Vagina (tissue), 2 donors: ENCODE measurements around the gene TMIGD3. TPM values are rescaled to one million over a fixed set of nuclear protein-coding genes. Genes with fewer than 3 reads are reported as not detected.

ENCODE experiments used
- DNase-seq, 2 donors: peaks; one replicate each; pipeline ENCODE4 v3.0.0-alpha.2; 2017; ENCODE audit errors: extremely low spot score in 2 of 2
- H3K27ac ChIP-seq: fragments of 200-600 bp; sonication (generic); one replicate; pipeline ENCODE4 v1.5.1; 2019
- H3K27me3 ChIP-seq: fragments of 200-600 bp; sonication (generic); one replicate; pipeline ENCODE4 v1.5.1; 2019
- H3K36me3 ChIP-seq, 2 donors: fragments of 200-600 bp; sonication (generic); one replicate each; pipeline ENCODE4 v1.5.1; 2017 to 2019
- H3K4me1 ChIP-seq: fragments of 200-600 bp; sonication (generic); one replicate; pipeline ENCODE4 v1.5.1; 2019
- H3K4me3 ChIP-seq, 2 donors: fragments of 200-600 bp; sonication (generic); 1 replicate in 1 of 2; 2 replicates in 1 of 2; pipeline ENCODE4 v1.5.1; 2016 to 2019
- H3K9me3 ChIP-seq: fragments of 200-600 bp; sonication (generic); one replicate; pipeline ENCODE4 v1.5.1; 2019
- POLR2A ChIP-seq, 2 donors: fragments of 450-650 bp; IDR thresholded peaks; one replicate each; pipeline ENCODE4 v1.6.1; 2017; ENCODE audit warnings: antibody characterized with exemption in 2 of 2, mild to moderate bottlenecking in 2 of 2, moderate library complexity in 2 of 2
- POLR2AphosphoS5 ChIP-seq, 2 donors: sonication (generic); formaldehyde crosslinking; IDR thresholded peaks; one replicate each; pipeline ENCODE4 v1.9.0; 2017; ENCODE audit warnings: antibody characterized with exemption in 2 of 2, mild to moderate bottlenecking in 2 of 2, low read depth in 1 of 2; ENCODE audit not compliant: insufficient read depth in 1 of 2
- intact Hi-C: fragments of 100-400 bp; cut with DNase I; formaldehyde crosslinking; loops from one replicate; pipeline ENCODE4 v1.15.1; 2023
- total RNA-seq: library from RNA; depleted of rRNA; stranded (reverse); fragments of >200 nt; gene quantifications from one replicate; pipeline ENCODE4 v1.2.3, GENCODE V29; 2016
- TF ChIP-seq, protein P1 (sequence below), 3 experiments: fragments of 450-650 bp in 2 of 3; fragments of 200-600 bp in 1 of 3; sonication (generic) in 1 of 3; IDR thresholded peaks; one replicate each; pipeline ENCODE4 v1.5.1; 2017 to 2019; ENCODE audit warnings: antibody characterized with exemption in 3 of 3, mild to moderate bottlenecking in 2 of 3, moderate library complexity in 2 of 3

The TMIGD3 gene
- total RNA-seq, 1 donor from 2014 or later, result 2.9 TPM

DNA sequence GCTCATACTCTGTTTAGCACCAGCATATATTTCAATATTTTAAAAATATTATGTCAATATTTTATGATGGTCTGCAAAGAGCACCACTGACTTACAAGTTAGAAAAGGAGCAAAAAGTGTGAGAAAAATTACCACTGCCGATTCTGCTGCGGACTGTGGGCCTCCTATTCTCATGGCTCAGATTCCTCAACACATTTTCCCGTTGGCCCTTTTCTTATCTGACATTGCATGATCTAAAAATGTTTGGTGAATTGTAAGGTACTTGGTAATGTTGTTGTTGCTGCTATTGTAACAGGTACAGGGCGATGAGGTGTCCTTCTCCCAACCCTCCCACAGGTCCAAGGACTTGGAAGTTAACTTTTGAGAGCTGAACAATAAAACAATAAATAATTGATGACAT, 28.9 kb downstream of the TMIGD3 start:
- H3K36me3 ChIP-seq, result peaks cover 0 to 12% of the 10 kb centered on the region in 2 donors
- peaks cover 5% of the 10 kb centered on the region for H3K4me1 ChIP-seq
- H3K4me3 ChIP-seq, result peak overlapping the region in 1 of 2 donors; percentile 0
- TF ChIP-seq POLR2A (IDR thresholded peaks at IDR 0.05), result no peak
- no peak for TF ChIP-seq POLR2AphosphoS5 (IDR thresholded peaks at IDR 0.05; ENCODE audit: insufficient read depth in 1 of 2, low read depth in 1 of 2)
- TF ChIP-seq, protein P1, sequence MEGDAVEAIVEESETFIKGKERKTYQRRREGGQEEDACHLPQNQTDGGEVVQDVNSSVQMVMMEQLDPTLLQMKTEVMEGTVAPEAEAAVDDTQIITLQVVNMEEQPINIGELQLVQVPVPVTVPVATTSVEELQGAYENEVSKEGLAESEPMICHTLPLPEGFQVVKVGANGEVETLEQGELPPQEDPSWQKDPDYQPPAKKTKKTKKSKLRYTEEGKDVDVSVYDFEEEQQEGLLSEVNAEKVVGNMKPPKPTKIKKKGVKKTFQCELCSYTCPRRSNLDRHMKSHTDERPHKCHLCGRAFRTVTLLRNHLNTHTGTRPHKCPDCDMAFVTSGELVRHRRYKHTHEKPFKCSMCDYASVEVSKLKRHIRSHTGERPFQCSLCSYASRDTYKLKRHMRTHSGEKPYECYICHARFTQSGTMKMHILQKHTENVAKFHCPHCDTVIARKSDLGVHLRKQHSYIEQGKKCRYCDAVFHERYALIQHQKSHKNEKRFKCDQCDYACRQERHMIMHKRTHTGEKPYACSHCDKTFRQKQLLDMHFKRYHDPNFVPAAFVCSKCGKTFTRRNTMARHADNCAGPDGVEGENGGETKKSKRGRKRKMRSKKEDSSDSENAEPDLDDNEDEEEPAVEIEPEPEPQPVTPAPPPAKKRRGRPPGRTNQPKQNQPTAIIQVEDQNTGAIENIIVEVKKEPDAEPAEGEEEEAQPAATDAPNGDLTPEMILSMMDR (IDR thresholded peaks at IDR 0.05), result no peak
- H3K9me3 ChIP-seq, result no peaks in the 10 kb centered on the region
- H3K27me3 ChIP-seq, result no peaks in the 10 kb centered on the region
- intact Hi-C loops, result no loop called here
- H3K27ac ChIP-seq, result peak overlapping the region; percentile 33
- DNase-seq, result no peak

DNA sequence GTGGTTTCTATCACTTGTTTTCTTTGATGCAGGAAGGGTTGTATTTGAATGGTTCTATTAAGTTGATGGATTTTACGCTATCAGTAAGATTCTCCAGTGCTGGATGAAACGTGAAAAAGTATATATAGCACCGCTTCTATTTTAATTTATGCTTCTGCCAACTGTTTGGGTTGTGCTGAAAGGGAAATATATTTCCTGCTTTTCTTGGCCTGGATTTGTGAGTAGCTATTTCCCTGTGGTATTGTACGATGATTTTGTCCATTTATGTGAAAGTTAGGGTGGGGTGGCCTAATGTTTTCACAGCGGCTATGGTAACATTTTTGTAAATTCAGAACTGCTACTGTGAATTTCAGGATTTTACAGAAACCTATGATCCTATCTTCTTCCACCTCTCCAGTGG, 29.3 kb downstream of the TMIGD3 start:
- peaks cover 0 to 16% of the 10 kb centered on the region in 2 donors for H3K36me3 ChIP-seq
- H3K4me3 ChIP-seq, result peak overlapping the region in 1 of 2 donors; percentile 0

GRCh38 chr1:111471538-111471937, 31.9 kb downstream of the TMIGD3 start:
- TF ChIP-seq, protein P1 (IDR thresholded peaks at IDR 0.05), result no peak
- TF ChIP-seq POLR2AphosphoS5 (IDR thresholded peaks at IDR 0.05; ENCODE audit: insufficient read depth in 1 of 2, low read depth in 1 of 2) (no peak), POLR2A (IDR thresholded peaks at IDR 0.05) (no peak)
- no peak for DNase-seq
- Histone ChIP-seq H3K27me3 (no peaks in the 10 kb centered on the region), H3K27ac (no peak overlapping the region), H3K36me3 (peaks cover 0 to 39% of the 10 kb centered on the region in 2 donors), H3K4me3 (no peak overlapping the region), H3K9me3 (no peaks in the 10 kb centered on the region), H3K4me1 (peaks cover 5% of the 10 kb centered on the region)
- intact Hi-C loops, result no loop called here

More for the DNA sequence above, 29.3 kb downstream of the TMIGD3 start:
- H3K27me3 ChIP-seq, result no peaks in the 10 kb centered on the region
- TF ChIP-seq POLR2A (IDR thresholded peaks at IDR 0.05), result no peak
- TF ChIP-seq, protein P1 (IDR thresholded peaks at IDR 0.05), result no peak
- no peak for TF ChIP-seq POLR2AphosphoS5 (IDR thresholded peaks at IDR 0.05; ENCODE audit: insufficient read depth in 1 of 2, low read depth in 1 of 2)
- H3K27ac ChIP-seq, result peak overlapping the region; percentile 33
- intact Hi-C loops, result no loop called here
- H3K9me3 ChIP-seq, result no peaks in the 10 kb centered on the region
- DNase-seq, result no peak
- peaks cover 5% of the 10 kb centered on the region for H3K4me1 ChIP-seq

GRCh38 chr1:111471012-111471411, 32.4 kb downstream of the TMIGD3 start:
- H3K27ac ChIP-seq, result no peak overlapping the region
- H3K36me3 ChIP-seq, result peaks cover 0 to 42% of the 10 kb centered on the region in 2 donors
- H3K9me3 ChIP-seq, result no peaks in the 10 kb centered on the region
- no peak for DNase-seq
- no peak overlapping the region for H3K4me3 ChIP-seq
- H3K4me1 ChIP-seq, result peaks cover 3% of the 10 kb centered on the region
- no peak for TF ChIP-seq POLR2AphosphoS5 (IDR thresholded peaks at IDR 0.05; ENCODE audit: insufficient read depth in 1 of 2, low read depth in 1 of 2)
- TF ChIP-seq, protein P1 (IDR thresholded peaks at IDR 0.05), result no peak
- TF ChIP-seq POLR2A (IDR thresholded peaks at IDR 0.05), result no peak
- H3K27me3 ChIP-seq, result no peaks in the 10 kb centered on the region
- intact Hi-C loops, result no loop called here

GRCh38 chr1:111470596-111470995, 32.8 kb downstream of the TMIGD3 start:
- Histone ChIP-seq H3K27me3 (no peaks in the 10 kb centered on the region), H3K36me3 (peaks cover 0 to 46% of the 10 kb centered on the region in 2 donors), H3K4me1 (no peaks in the 10 kb centered on the region), H3K27ac (no peak overlapping the region), H3K9me3 (no peaks in the 10 kb centered on the region), H3K4me3 (no peak overlapping the region)
- intact Hi-C loops, result no loop called here
- TF ChIP-seq, protein P1 (IDR thresholded peaks at IDR 0.05), result no peak
- TF ChIP-seq POLR2A (IDR thresholded peaks at IDR 0.05) (no peak), POLR2AphosphoS5 (IDR thresholded peaks at IDR 0.05; ENCODE audit: insufficient read depth in 1 of 2, low read depth in 1 of 2) (no peak)
- DNase-seq, result no peak
